Hindlimb muscle (tissue), 1 donor: Measurements from ENCODE around the gene CYP26C1. TPM values are rescaled to one million over a fixed set of nuclear protein-coding genes. Genes with fewer than 3 reads are reported as not detected.

Experiments
- DNase-seq: peaks from one replicate; pipeline ENCODE4 v3.0.0-alpha.2; 2013
- polyA plus RNA-seq: library from polyadenylated mRNA; unstranded; fragments of 120-200 nt; gene quantifications from one replicate; pipeline ENCODE4 v1.2.1, GENCODE V29; 2013; ENCODE audit not compliant: insufficient read length

Gene CYP26C1
- polyA plus RNA-seq, 1 donor, result not detected

- no peak for DNase-seq
Measured at GRCh38 chr10:93064874-93065660, 4.5 kb downstream of the CYP26C1 start.

- DNase-seq, result no peak
Measured at GRCh38 chr10:93065675-93066543, 5.3 kb downstream of the CYP26C1 start.

GRCh38 chr10:93066544-93066913 lies 5.9 kb downstream of the CYP26C1 start:
- no peak for DNase-seq

GRCh38 chr10:93067443-93068365 lies 7.1 kb downstream of the CYP26C1 start:
- DNase-seq, result no peak

GRCh38 chr10:93068411-93069244 lies 8.0 kb downstream of the CYP26C1 start:
- DNase-seq, result no peak

GRCh38 chr10:93069245-93069561 lies 8.6 kb downstream of the CYP26C1 start:
- no peak for DNase-seq

- DNase-seq, result no peak
Measured at GRCh38 chr10:93070378-93071176, 10.0 kb downstream of the CYP26C1 start.

GRCh38 chr10:93071177-93071472 lies 10.5 kb downstream of the CYP26C1 start:
- DNase-seq, result no peak

- no peak for DNase-seq
Measured at GRCh38 chr10:93071674-93072224, 11.2 kb downstream of the CYP26C1 start.

GRCh38 chr10:93072225-93072712 lies 11.7 kb downstream of the CYP26C1 start:
- no peak for DNase-seq

GRCh38 chr10:93072713-93073538 lies 12.3 kb downstream of the CYP26C1 start:
- no peak for DNase-seq

GRCh38 chr10:93073539-93074146 lies 13.0 kb downstream of the CYP26C1 start, which contains the start of gene CYP26A1:
CYP26A1 (plus strand) TSS chr10:93073893; CDS start chr10:93073935, 42 bp downstream.
- no peak for DNase-seq

GRCh38 chr10:93074147-93074596 lies 13.6 kb downstream of the CYP26C1 start:
- DNase-seq, result no peak

- DNase-seq, result no peak
Measured at GRCh38 chr10:93074597-93075368, 14.2 kb downstream of the CYP26C1 start.

GRCh38 chr10:93075369-93076221 lies 15.0 kb downstream of the CYP26C1 start:
- DNase-seq, result no peak

GRCh38 chr10:93076871-93077270 lies 16.3 kb downstream of the CYP26C1 start:
- DNase-seq, result no peak

GRCh38 chr10:93077860-93078337 lies 17.3 kb downstream of the CYP26C1 start:
- DNase-seq, result no peak
